ENCODE measurements around the gene DUSP22. TPM values are rescaled to one million over a fixed set of nuclear protein-coding genes. Genes with fewer than 3 reads are reported as not detected.

The DUSP22 gene
- total RNA-seq, 2 donors from 2014 or later: 33.5 to 35.4 TPM

DNA sequence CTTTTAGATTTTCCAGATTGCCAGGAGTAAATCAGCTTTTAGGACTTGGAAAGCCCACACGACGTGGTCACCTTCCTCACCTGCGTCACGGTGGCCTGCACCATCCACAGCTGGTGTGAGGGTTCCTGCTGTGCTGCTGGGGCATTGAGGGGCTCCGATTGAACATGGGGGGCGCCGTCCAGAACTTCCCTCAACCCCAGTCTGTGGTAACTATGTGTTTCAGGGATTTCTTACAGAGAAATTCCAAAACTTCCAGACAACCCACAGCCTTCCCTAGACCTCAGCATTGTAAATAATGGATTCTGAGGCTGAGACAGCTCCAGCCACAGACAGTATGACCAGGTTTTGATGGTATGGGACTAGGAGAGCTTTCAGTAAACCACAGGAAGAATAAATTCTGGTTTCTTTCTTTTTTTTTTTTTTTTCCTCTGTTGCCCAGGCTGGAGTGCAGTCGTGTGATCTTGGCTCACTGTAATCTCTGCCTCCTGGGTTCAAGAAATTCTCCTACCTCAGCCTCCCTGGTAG, 52.6 kb downstream of the DUSP22 start:
- H3K4me3 Mint-ChIP-seq: no peak overlapping the region
- H3K27ac ChIP-seq (ENCODE audit: low read depth, low read length): no peak overlapping the region
- H3K9me3 Mint-ChIP-seq: peaks cover 96% of the 10 kb centered on the region

DNA sequence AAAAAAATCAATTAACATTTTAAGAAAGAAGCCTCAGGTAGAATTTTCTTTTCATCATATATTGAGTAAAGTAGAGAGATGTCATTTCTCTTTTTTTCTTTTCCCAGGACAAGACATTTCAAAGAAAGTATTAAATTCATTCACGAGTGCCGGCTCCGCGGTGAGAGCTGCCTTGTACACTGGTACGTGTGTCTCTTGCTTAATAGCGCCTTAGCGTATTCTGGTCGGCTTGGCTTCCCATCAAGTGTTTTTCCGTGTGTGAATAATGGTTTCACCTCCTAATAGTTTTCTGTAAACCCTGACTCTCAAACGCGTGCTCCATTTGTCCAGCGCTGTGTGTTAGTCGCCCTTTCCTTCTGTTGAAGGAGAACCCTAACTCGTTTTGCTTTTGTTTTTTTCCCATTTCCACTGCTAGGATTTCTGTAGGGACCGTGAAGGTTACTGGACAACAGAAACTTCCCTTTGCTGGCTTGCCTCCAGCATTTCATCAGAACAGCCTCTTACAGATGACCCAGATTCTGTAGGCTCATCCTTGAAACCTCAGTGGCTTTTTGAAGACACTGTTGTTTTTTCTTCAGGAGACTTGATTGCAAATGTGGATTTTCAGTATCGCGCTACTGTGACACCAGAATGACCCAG, 53.6 kb downstream of the DUSP22 start:
- Mint-ChIP-seq H3K27ac (no peak overlapping the region), H3K27me3 (ENCODE audit: insufficient read depth) (no peaks in the 10 kb centered on the region), H3K4me3 (no peak overlapping the region), H3K4me1 (no peaks in the 10 kb centered on the region), H3K36me3 (ENCODE audit: low read depth) (peaks cover 27% of the 10 kb centered on the region), H3K9me3 (peaks cover 97% of the 10 kb centered on the region)
- Histone ChIP-seq H3K4me1 (ENCODE audit: control insufficient read depth, insufficient read depth, low read length) (no peaks in the 10 kb centered on the region), H3K27ac (ENCODE audit: low read depth, low read length) (no peak overlapping the region), H3K9ac (ENCODE audit: extremely low read depth, low read length, poor library complexity, severe bottlenecking) (no peak overlapping the region), H3K27me3 (ENCODE audit: control insufficient read depth, insufficient read depth, low read length, poor library complexity, severe bottlenecking) (no peaks in the 10 kb centered on the region), H3K9me3 (ENCODE audit: control insufficient read depth, low read length) (no peaks in the 10 kb centered on the region), H3K4me3 (ENCODE audit: low read length) (no peak overlapping the region), H3K36me3 (ENCODE audit: control insufficient read depth, insufficient read depth, low read length) (peaks cover 6% of the 10 kb centered on the region)
- TF ChIP-seq, protein P1, sequence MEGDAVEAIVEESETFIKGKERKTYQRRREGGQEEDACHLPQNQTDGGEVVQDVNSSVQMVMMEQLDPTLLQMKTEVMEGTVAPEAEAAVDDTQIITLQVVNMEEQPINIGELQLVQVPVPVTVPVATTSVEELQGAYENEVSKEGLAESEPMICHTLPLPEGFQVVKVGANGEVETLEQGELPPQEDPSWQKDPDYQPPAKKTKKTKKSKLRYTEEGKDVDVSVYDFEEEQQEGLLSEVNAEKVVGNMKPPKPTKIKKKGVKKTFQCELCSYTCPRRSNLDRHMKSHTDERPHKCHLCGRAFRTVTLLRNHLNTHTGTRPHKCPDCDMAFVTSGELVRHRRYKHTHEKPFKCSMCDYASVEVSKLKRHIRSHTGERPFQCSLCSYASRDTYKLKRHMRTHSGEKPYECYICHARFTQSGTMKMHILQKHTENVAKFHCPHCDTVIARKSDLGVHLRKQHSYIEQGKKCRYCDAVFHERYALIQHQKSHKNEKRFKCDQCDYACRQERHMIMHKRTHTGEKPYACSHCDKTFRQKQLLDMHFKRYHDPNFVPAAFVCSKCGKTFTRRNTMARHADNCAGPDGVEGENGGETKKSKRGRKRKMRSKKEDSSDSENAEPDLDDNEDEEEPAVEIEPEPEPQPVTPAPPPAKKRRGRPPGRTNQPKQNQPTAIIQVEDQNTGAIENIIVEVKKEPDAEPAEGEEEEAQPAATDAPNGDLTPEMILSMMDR (conservative IDR thresholded peaks at IDR 0.05): no peak
- 91% methylated on average over 17 of the region's 17 CpGs for WGBS, 2 experiments (ENCODE audit: insufficient coverage in 1 of 2, insufficient read length in 1 of 2)
- no peak for DNase-seq

More for the DNA sequence above, 52.6 kb downstream of the DUSP22 start:
- H3K36me3 Mint-ChIP-seq (ENCODE audit: low read depth): peaks cover 28% of the 10 kb centered on the region
- Histone ChIP-seq H3K4me1 (ENCODE audit: control insufficient read depth, insufficient read depth, low read length) (no peaks in the 10 kb centered on the region), H3K36me3 (ENCODE audit: control insufficient read depth, insufficient read depth, low read length) (peaks cover 6% of the 10 kb centered on the region), H3K9me3 (ENCODE audit: control insufficient read depth, low read length) (no peaks in the 10 kb centered on the region), H3K27me3 (ENCODE audit: control insufficient read depth, insufficient read depth, low read length, poor library complexity, severe bottlenecking) (no peaks in the 10 kb centered on the region), H3K9ac (ENCODE audit: extremely low read depth, low read length, poor library complexity, severe bottlenecking) (no peak overlapping the region), H3K4me3 (ENCODE audit: low read length) (no peak overlapping the region)
- 78 to 84% methylated on average over 5 to 8 of the region's 8 CpGs for WGBS, 2 experiments (ENCODE audit: insufficient coverage in 1 of 2, insufficient read length in 1 of 2)
- no peak for DNase-seq
- H3K27me3 Mint-ChIP-seq (ENCODE audit: insufficient read depth): no peaks in the 10 kb centered on the region
- H3K4me1 Mint-ChIP-seq: no peaks in the 10 kb centered on the region
- TF ChIP-seq, protein P1 (conservative IDR thresholded peaks at IDR 0.05): no peak
- no peak overlapping the region for H3K27ac Mint-ChIP-seq

DNA sequence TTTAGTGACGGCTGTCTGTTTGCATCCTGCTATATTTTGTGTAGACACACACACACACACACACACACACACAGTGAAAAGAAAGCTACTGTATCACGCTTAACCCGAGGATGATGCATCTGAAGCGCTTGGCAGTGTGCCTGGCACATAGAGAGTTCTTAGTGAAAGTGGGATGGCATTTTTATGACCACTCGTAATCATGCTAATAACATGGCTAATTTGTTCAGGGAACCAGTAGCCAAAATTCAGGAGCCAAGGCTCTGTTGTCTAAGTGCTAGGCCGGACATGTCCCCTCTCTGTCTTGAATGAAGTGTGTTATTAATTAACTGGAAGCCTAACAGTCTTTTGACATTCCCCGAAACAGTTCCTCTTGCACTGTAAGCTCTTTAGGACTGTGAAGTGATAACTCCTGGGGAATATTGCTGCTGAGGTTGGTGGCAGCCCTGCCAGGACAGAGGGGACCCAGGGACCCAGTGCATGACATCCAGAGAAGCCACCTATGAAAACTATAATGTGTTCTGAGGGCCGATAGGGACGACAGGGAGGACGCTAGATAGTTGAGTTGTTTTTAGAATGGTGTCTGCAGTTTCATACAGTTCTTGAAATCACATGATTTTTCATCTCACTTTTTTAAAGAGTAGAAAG, 54.2 kb downstream of the DUSP22 start:
- DNase-seq: no peak
- H3K9ac ChIP-seq (ENCODE audit: extremely low read depth, low read length, poor library complexity, severe bottlenecking): no peak overlapping the region
- Mint-ChIP-seq H3K36me3 (ENCODE audit: low read depth) (peaks cover 30% of the 10 kb centered on the region), H3K27ac (no peak overlapping the region), H3K27me3 (ENCODE audit: insufficient read depth) (no peaks in the 10 kb centered on the region), H3K4me1 (peaks cover 2% of the 10 kb centered on the region), H3K4me3 (no peak overlapping the region), H3K9me3 (peaks cover 99% of the 10 kb centered on the region)
- peaks cover 6% of the 10 kb centered on the region for H3K36me3 ChIP-seq (ENCODE audit: control insufficient read depth, insufficient read depth, low read length)
- H3K27ac ChIP-seq (ENCODE audit: low read depth, low read length): no peak overlapping the region
- H3K9me3 ChIP-seq (ENCODE audit: control insufficient read depth, low read length): no peaks in the 10 kb centered on the region
- TF ChIP-seq, protein P1 (conservative IDR thresholded peaks at IDR 0.05): no peak
- 84 to 89% methylated on average over 8 to 10 of the region's 10 CpGs for WGBS, 2 experiments (ENCODE audit: insufficient coverage in 1 of 2, insufficient read length in 1 of 2)
- H3K4me1 ChIP-seq (ENCODE audit: control insufficient read depth, insufficient read depth, low read length): no peaks in the 10 kb centered on the region
- H3K4me3 ChIP-seq (ENCODE audit: low read length): no peak overlapping the region
- H3K27me3 ChIP-seq (ENCODE audit: control insufficient read depth, insufficient read depth, low read length, poor library complexity, severe bottlenecking): no peaks in the 10 kb centered on the region
